Heart left ventricle (tissue), 13 donors: ENCODE data around the gene ACSL3.

ENCODE experiments used
- POLR2A ChIP-seq, 2 donors: fragments of 450-650 bp; IDR thresholded peaks; one replicate each; pipeline ENCODE4 v1.6.1; 2017; ENCODE audit warnings: antibody characterized with exemption in 2 of 2, mild to moderate bottlenecking in 2 of 2, moderate library complexity in 2 of 2
- TF ChIP-seq, protein P1 (sequence below), 12 donors: fragments of 200-600 bp; sonication (generic) in 4 of 12; IDR thresholded peaks; one replicate each; pipeline versions ENCODE4 v1.5.0 to v1.8.0; 2018 to 2022; ENCODE audit warnings: antibody characterized with exemption in 12 of 12, mild to moderate bottlenecking in 5 of 12
- donor health status: ischemic (EF 13 %, LVEDD 7.1; RV severe dilation, severe dysfunction).
- donor health status: DM: no; HTN: yes; CAD: no.
- donor health status: DM: no; HTN: no; CAD: no.
- donor health status: ischemic (EF 25% LVEDD 6.9; RV normal size, moderate dysfunction).
- donor health status: ischemic (EF 25% LVEDD 5.7; RV mildly dilated, moderate dysfunction).
- donor health status: ischemic (EF 35%, LVEDD 5.7; RV mildly dilated, moderate dysfunction).
- donor health status: nonischemic (EF 11% LVEDD 7.7; RV severe dilation, severe dysfunction).
- donor health status: DM: yes; HTN: yes; CAD: no.
- donor health status: PGD.
- donor health status: ischemic (EF 29% LVEDD 5.4; RV normal size, mild dysfunction).
- donor health status: nonischemic (EF 23%, LVEDD 6.1; RV moderate dilation, normal function).

GRCh38 chr2:222916229-222917197, 55.7 kb downstream of the ACSL3 start:
- TF ChIP-seq, protein P1, sequence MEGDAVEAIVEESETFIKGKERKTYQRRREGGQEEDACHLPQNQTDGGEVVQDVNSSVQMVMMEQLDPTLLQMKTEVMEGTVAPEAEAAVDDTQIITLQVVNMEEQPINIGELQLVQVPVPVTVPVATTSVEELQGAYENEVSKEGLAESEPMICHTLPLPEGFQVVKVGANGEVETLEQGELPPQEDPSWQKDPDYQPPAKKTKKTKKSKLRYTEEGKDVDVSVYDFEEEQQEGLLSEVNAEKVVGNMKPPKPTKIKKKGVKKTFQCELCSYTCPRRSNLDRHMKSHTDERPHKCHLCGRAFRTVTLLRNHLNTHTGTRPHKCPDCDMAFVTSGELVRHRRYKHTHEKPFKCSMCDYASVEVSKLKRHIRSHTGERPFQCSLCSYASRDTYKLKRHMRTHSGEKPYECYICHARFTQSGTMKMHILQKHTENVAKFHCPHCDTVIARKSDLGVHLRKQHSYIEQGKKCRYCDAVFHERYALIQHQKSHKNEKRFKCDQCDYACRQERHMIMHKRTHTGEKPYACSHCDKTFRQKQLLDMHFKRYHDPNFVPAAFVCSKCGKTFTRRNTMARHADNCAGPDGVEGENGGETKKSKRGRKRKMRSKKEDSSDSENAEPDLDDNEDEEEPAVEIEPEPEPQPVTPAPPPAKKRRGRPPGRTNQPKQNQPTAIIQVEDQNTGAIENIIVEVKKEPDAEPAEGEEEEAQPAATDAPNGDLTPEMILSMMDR (IDR thresholded peaks at IDR 0.05) = peak in 8 of 12 donors; percentile 2 to 51 (median 34)
- TF ChIP-seq POLR2A (IDR thresholded peaks at IDR 0.05) = no peak
